Stimulated activated CD4-positive, alpha-beta T cell treated with anti-CD3 and anti-CD28 coated beads, Interleukin-1b, Interleukin-23, amount 100 ng/mL, for 48 hours (primary cell): ENCODE data around the gene PPOX.

Experiments used
- DNase-seq: peaks from one replicate; pipeline ENCODE4 v3.0.0-alpha.2; 2020

Gene PPOX

DNA sequence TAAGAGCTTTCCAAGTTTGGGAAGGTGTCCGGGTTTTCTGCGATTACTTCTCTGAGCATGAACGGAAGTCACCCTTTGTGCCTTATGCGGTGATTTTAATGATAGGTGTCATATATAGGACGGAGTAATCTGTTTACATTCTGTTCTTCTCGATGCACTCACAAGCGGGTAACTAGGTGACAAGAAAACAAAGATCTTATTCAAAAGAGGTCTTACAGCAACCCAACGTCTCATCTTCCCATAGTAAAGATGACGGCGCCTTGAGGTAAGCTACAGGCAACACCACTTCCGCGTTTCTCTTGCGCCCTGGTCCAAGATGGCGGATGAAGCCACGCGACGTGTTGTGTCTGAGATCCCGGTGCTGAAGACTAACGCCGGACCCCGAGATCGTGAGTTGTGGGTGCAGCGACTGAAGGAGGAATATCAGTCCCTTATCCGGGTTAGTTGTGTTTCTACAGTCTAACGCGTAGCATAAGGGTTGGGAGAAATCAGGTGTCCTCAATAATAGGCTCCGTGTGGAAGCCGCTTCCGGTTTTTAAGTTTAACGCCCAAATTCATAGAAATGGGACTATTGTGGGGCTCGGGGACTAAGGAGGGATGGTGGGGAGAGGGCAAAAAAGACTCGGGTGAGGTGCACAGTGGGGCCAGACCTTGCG lies 12.4 kb upstream of the PPOX start, which contains the start of gene UFC1:
Gene UFC1, plus strand, starts transcription at position 297 of the 656 bp plus-strand sequence. Its CDS starts 20 bp downstream, at position 317.
- DNase-seq, result peak; percentile 85

DNA sequence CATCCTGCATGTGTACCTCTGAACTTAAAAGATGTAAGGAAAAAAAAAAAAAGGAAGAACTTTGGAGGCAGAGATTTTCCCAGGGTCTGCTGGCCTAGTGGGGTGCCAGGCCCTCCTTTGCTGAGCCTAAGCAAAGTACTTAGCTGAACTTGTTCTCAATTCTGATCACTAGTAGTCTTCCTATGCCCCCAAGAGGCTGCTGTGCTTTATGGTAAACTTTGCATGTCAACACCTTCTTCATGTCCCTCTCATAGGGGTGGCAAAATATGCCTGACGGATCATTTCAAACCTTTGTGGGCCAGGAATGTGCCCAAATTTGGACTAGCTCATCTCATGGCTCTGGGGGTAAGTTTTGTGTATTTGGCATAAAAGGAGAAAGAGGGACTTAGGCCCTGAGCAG lies 8.4 kb upstream of the PPOX start:
- DNase-seq, result no peak

- DNase-seq, result no peak
Measured at GRCh38 chr1:161158316-161159010, 7.8 kb upstream of the PPOX start.

DNA sequence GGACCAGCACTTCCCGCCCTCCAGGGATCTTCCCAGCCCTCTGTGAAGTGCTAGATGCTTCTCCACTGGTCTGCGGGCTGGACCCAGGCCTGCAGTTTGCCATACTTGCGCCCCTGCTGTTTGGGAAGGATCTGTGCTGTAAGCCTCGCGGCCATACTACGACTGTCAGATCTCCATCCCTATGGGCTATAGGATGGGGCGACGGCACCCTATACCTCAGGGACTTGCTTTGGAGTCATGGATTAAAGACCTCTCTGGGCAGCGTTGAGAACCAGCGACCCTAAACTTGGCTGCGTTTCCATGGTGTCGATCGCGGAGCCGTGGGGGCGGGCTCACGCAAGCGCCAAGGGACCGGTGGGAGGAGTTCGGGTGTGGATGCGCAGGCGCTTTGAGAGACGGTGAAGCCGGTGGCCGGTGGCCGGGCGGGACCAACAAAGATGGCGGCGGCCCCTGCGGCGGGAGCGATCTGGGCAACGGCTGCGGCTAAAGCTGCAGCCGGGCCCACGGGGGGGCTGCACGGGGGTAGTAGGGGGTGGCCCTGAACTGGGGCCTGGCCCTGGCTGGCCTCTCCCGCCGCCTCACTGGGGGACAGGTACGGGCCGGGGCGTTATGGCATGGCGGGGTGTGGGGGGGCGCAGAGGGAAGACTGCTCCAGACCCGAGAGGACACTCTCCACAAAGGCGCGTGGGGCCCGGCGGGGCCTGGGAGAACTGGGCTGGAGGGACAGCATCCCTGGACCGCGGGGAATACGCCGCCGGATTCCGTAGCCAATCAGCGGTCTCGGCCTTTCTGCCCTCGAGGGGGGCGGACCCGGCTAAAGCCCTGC lies 6.9 kb upstream of the PPOX start, which contains the start of gene USP21:
Gene USP21, plus strand, starts transcription at position 414 of the 826 bp plus-strand sequence. CDS start 1,141 bp downstream, outside the sequence.
- peak; percentile 91 for DNase-seq

GRCh38 chr1:161159913-161160243 lies 6.3 kb upstream of the PPOX start:
- no peak for DNase-seq

- no peak for DNase-seq
Measured at GRCh38 chr1:161160671-161161145, 5.5 kb upstream of the PPOX start.

- no peak for DNase-seq
Measured at GRCh38 chr1:161161652-161162051, 4.6 kb upstream of the PPOX start.

GRCh38 chr1:161162052-161162451 lies 4.2 kb upstream of the PPOX start:
- no peak for DNase-seq

GRCh38 chr1:161162806-161163205 lies 3.4 kb upstream of the PPOX start:
- DNase-seq, result no peak

GRCh38 chr1:161163793-161164192 lies 2.4 kb upstream of the PPOX start:
- no peak for DNase-seq

GRCh38 chr1:161164901-161165610 lies 1.2 kb upstream of the PPOX start:
- no peak for DNase-seq

DNA sequence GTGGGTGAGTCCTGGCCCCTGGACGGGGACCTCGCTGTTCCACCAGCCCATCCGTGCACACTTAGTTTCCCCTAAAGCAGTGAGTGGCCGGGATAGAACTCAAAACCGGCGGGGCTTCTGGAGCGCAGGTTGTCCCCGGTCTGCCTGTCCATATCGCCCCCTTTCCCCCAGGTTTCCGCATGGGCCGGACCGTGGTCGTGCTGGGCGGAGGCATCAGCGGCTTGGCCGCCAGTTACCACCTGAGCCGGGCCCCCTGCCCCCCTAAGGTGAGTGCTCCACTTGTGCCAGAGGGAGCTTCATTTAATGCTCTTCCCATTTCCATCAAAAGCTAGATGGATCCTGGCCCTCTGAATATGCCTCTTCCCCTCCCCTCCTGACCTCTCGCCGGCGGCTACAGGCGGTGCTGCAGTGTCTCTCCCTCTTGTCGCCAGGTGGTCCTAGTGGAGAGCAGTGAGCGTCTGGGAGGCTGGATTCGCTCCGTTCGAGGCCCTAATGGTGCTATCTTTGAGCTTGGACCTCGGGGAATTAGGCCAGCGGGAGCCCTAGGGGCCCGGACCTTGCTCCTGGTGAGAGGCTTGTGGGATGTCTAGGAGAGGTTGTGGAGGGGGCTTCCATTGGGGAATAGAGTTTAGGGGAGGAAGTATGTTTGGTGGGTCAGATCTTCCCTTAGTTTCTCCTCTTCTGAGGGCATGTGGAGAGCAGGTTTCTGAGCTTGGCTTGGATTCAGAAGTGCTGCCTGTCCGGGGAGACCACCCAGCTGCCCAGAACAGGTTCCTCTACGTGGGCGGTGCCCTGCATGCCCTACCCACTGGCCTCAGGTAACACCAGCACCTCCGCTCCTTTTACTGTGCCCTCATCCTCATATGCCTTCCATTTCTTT lies 683 bp downstream of the PPOX start:
- DNase-seq, result no peak

- no peak for DNase-seq
Measured at GRCh38 chr1:161168906-161169305, 2.7 kb downstream of the PPOX start.

DNA sequence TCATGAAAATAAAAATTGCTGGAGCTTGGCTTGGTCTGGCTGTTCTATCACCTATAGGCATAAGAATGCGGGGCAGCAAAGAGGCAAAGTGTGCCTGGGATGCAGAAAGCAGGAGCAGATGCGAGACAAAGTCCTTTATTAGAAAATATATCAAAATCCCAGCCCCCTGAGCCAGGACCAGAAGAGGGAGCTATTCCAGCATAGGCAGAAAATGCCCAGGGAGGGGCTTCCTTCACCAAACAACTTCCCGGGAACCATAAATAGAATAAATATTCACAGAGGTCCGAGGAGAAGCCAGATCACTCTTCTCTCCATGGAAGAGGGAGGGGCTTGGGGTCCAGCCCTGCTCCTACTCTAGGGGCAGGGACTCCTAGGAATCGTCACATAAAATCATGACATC lies 5.0 kb downstream of the PPOX start:
- DNase-seq, result no peak

DNA sequence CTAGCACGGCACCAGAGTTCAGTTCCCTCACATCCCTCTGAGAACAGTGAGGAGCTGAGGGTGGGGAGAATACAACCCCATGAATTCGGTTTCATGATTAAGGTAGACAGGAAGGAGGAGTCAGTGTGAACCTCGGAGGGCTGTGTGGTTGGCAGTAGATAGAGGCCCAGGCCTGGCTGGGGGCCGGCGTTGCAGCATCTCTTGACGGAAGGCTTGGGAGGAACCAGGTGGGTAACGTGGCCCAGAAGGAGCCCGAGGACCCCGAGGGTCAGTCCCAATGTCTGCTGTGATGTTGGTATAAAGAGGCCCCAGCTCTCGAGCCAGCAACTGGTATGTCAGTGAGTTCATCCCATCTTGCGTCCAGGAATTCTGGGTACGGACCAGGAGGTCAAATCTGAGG lies 5.5 kb downstream of the PPOX start:
- no peak for DNase-seq

- DNase-seq, result no peak
Measured at GRCh38 chr1:161172349-161172748, 6.1 kb downstream of the PPOX start.

DNA sequence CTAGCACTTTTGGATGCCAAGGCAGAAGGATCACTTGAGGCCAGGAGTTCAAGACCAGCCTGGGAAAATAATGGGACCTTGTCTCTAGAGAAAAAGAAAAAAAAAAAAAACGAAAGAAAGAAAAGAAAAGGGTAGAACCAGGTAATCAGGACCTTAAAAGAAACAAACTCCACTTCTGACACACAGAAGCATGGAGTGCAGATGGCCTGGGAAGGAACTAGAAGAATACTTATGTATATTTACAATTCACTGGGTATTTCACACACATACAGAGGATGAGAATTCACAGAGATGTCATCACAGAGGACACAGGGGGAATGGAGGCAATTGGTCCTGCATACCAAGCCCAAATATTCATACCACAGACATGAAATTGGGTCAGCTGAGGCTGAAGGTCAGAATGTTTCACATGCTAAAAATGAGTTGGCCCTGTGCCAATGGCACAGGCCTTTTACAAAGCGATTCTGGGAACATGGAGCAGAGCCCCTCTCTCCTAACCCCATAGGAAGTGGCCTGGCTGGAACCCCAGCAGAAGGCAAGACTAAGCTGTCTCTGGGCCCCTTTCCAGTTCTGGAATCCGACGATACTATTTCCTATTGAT lies 6.7 kb downstream of the PPOX start:
- no peak for DNase-seq

DNA sequence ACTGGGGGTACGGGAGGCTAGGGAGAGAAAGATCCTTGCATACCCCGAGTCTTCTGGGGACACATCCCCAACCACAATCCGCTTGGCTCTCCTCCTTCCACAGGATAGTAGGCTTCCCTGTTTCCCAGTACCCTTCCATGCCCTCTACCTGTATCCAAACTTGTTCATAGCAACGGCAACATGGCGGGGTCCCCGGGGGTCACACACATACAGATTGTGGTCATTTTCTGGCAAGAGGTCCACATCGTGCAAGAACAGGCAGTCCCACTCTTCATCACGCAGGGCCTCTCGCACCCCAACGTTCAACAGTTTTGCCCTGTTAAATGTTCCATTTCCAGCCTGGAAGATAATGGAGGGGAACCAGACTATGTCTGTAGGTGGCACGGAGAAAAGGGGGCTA lies 7.5 kb downstream of the PPOX start:
- DNase-seq, result no peak

DNA sequence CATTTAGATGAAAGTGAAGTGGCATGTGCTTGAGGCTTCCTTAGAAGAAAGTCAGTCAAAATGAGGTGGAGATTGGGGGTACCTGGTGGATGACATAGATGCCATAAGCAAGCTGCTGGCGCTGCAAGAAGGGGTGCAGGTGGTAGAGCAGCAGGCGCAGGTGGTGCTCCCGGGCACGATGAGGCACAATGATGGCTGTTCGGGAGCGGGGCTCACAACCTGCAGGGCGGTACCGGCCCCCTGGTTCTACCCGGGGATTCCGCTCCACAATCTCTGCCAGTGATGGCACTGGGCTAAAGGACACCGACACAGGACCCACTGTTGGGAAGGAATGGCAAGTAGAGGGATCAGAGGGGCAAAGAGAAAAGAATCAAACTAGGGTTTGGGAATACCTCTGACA lies 8.7 kb downstream of the PPOX start:
- DNase-seq, result no peak

DNA sequence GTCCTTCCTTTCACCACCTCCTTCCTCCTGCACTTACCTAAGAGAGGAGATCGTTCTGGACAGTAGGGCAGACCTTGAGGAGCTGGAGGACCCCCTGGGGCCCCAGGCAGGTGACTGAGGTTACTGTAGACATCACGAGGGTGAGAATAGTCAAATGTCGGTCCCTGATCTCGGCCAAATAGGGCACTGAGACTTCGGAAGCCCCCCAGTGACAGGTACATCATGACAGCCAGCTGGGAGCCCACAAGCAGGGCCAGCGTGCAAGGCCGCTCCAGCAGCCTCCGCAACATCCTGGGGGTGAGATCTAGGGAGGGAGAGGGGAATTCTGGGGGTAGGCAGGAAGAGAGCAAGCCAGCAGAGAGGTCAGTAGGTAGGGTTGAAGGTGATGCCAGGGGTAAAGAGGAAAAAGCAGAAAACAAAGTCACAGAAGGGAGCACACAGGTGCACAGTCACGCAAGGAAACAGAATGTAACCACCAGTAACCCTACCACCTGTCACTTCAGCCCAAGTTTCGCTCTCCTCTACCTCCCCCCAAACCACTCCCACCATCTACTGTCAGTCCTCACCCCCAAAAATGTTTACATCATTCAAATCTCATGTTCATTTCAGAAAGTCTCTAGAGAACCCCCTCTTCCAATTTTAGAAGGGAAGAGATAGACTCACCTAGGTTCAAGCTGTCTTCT lies 9.7 kb downstream of the PPOX start:
- DNase-seq, result no peak
